Activated B cell treated with CpG ODN at 0.5 μM for 24 hours (primary cell): ENCODE data around the gene MSI2. TPM values are rescaled to one million over a fixed set of nuclear protein-coding genes. Genes with fewer than 3 reads are reported as not detected.

Experiments used
- ATAC-seq: fragments of 200-7000 bp; cut with Tn5 transposase; one replicate; pipeline ENCODE4 v1.10.0; 2021; ENCODE audit warnings: low read depth, mild to moderate bottlenecking, moderate library complexity
- CTCF ChIA-PET: fragments of 350-600 bp; sonication (Branson Sonifier 250); formaldehyde crosslinking; loops from one replicate; lab custom pipeline; 2021; ENCODE audit warnings: antibody characterized with exemption; lab: Charles Lee
- POLR2A ChIA-PET: fragments of 350-600 bp; sonication (Branson Sonifier 250); formaldehyde crosslinking; loops from one replicate; lab custom pipeline; 2021; ENCODE audit warnings: antibody characterized with exemption; lab: Charles Lee
- DNase-seq: peaks from one replicate; pipeline ENCODE4 v3.0.0; 2022
- H3K27ac Mint-ChIP-seq: one replicate; pipeline ENCODE4 v1.8.0; 2020; ENCODE audit warnings: mixed read lengths
- H3K27me3 Mint-ChIP-seq: one replicate; pipeline ENCODE4 v1.8.0; 2021; ENCODE audit warnings: mixed read lengths
- H3K36me3 Mint-ChIP-seq: one replicate; pipeline ENCODE4 v1.8.0; 2021; ENCODE audit warnings: low read depth, mixed read lengths
- H3K4me1 Mint-ChIP-seq: one replicate; pipeline ENCODE4 v1.8.0; 2021; ENCODE audit warnings: mixed read lengths
- H3K4me3 Mint-ChIP-seq: one replicate; pipeline ENCODE4 v1.8.0; 2020; ENCODE audit warnings: mild to moderate bottlenecking, mixed read lengths
- H3K9me3 Mint-ChIP-seq: one replicate; pipeline ENCODE4 v1.8.0; 2020; ENCODE audit warnings: mixed read lengths
- CTCF ChIP-seq: fragments of 200-600 bp; IDR thresholded peaks from one replicate; pipeline ENCODE4 v1.8.0; 2022; ENCODE audit warnings: antibody characterized with exemption, mild to moderate bottlenecking
- intact Hi-C: fragments of 100-400 bp; cut with micrococcal nuclease; formaldehyde crosslinking; loops from one replicate; pipeline ENCODE4 v1.15.1; 2024
- total RNA-seq: library from RNA; stranded (reverse); gene quantifications from 2 replicates; pipeline ENCODE4 v1.2.3, GENCODE V29; 2022

Gene MSI2
- total RNA-seq, 1 donor from 2014 or later, result 102 TPM

DNA sequence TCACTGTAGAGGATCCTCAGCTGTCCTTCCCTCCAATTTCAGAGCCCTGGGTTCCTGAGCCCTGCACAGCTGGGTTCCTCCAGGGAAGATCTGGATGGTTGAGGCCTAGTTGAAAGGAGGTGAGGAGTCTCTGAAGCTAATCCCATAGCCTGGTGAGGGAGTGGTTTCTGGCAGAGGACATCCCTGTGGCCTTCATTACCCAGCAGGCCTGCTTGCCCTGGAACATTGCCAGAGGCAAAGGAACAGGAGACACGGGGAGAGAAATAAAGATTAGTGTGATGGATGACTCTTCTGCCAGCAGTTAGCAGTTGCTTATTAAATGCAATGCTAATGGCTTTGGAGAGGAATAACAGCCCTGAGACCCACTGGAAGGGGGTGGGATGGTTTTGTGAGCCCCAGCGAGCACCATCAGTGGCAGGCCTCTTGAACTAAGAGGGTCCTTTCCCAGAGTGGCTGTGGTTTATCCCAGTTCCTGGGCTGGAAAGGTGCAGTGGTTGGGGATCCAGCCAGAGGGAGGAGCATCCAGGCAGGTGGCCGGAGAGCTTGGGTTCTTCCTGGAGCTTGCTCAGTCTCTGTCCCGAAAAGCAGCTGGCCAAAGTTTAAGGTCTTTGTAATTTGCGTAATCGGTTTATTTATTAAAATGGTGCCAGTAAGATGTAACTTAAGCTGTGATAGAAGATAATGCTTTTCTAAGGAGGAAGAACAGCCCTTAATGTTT lies 279.1 kb downstream of the MSI2 start:
- no peak overlapping the region for H3K27ac Mint-ChIP-seq
- no peaks in the 10 kb centered on the region for H3K27me3 Mint-ChIP-seq
- POLR2A ChIA-PET, result interaction anchor here (0.5 kb wide), 1 partner anchor 14 kb away, joined by 13 read pairs; no protein-coding TSS in a partner anchor
- peaks cover 41% of the 10 kb centered on the region for H3K4me1 Mint-ChIP-seq
- no peak overlapping the region for H3K4me3 Mint-ChIP-seq
- DNase-seq (no peak), ATAC-seq (no peak)
- no peak for TF ChIP-seq CTCF
- CTCF ChIA-PET, result no interaction called here
- intact Hi-C loops, result no loop called here
- H3K36me3 Mint-ChIP-seq, result peaks cover 24% of the 10 kb centered on the region
- H3K9me3 Mint-ChIP-seq, result no peaks in the 10 kb centered on the region

- POLR2A ChIA-PET, result interaction anchor here (0.5 kb wide), 1 partner anchor 13 kb away, joined by 13 read pairs; no protein-coding TSS in a partner anchor
- peaks cover 15% of the 10 kb centered on the region for H3K36me3 Mint-ChIP-seq
- no peak overlapping the region for H3K4me3 Mint-ChIP-seq
- intact Hi-C loops, result no loop called here
- H3K27me3 Mint-ChIP-seq, result no peaks in the 10 kb centered on the region
- TF ChIP-seq CTCF, result no peak
- no peak for ATAC-seq
- no peak overlapping the region for H3K27ac Mint-ChIP-seq
- H3K4me1 Mint-ChIP-seq, result peaks cover 40% of the 10 kb centered on the region
- H3K9me3 Mint-ChIP-seq, result no peaks in the 10 kb centered on the region
- DNase-seq, result no peak
- CTCF ChIA-PET, result no interaction called here
Observed at GRCh38 chr17:57536289-57536688, 280.0 kb downstream of the MSI2 start.

- POLR2A ChIA-PET, result no interaction called here
- peak overlapping the region; percentile 61 for H3K4me3 Mint-ChIP-seq
- DNase-seq (no peak), ATAC-seq (no peak)
- no peaks in the 10 kb centered on the region for H3K9me3 Mint-ChIP-seq
- H3K27ac Mint-ChIP-seq, result no peak overlapping the region
- peaks cover 34% of the 10 kb centered on the region for H3K4me1 Mint-ChIP-seq
- intact Hi-C loops, result no loop called here
- H3K36me3 Mint-ChIP-seq, result peaks cover 11% of the 10 kb centered on the region
- CTCF ChIA-PET, result interaction anchor here (1.0 kb wide), 1 partner anchor 294 kb away, joined by 3 read pairs; no protein-coding TSS in a partner anchor
- no peaks in the 10 kb centered on the region for H3K27me3 Mint-ChIP-seq
- no peak for TF ChIP-seq CTCF
Observed at GRCh38 chr17:57536789-57537523, 280.6 kb downstream of the MSI2 start.

DNA sequence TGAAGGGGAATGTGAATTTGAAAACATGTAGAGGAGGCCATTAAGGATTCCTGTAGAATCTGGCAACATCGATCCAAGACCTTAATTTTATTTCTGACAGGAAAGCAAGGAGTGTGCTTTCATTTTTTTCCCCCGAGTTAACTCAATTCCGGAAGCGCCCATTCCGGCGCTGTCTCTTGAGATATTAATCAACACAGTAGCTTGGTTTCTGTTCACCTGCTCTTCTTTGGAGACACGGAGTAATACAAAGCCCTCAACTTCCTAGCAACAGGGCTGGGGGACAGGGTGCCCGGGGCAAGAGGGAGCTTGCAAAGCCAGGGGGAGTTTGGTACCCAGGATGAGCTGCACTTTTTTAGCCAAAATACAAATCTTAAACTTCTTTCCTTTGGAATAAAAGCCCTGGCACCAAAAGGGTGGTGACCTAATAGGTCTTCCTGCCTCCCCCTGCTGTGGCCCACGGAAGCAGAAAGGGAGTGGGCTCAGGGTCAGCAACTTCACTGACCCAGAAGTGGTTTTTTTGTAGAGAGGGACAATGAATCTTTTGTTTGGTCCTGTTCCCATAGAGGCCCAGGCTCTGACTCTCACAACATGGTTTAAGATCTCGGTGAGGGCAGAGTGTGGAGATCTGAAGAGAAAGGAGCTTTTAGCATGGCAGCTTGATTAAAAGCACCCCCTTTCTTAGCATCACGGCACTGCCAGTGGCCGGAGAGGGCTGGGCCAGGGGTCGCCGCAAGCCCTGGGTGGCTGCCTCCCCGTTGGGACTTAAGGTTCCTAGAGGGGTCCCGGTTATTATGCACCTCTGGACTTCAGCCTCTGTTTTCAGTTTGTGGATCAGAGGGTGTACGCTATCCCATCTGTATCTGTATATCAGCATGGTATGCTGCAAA lies 281.4 kb downstream of the MSI2 start:
- H3K36me3 Mint-ChIP-seq, result peaks cover 5% of the 10 kb centered on the region
- no peaks in the 10 kb centered on the region for H3K27me3 Mint-ChIP-seq
- peaks cover 33% of the 10 kb centered on the region for H3K4me1 Mint-ChIP-seq
- CTCF ChIA-PET, result interaction anchor here (1.0 kb wide), 1 partner anchor 295 kb away, joined by 3 read pairs; no protein-coding TSS in a partner anchor
- no peak overlapping the region for H3K27ac Mint-ChIP-seq
- TF ChIP-seq CTCF, result no peak
- H3K9me3 Mint-ChIP-seq, result no peaks in the 10 kb centered on the region
- ATAC-seq, result peak; percentile 42
- DNase-seq, result no peak
- POLR2A ChIA-PET, result no interaction called here
- intact Hi-C loops, result no loop called here
- H3K4me3 Mint-ChIP-seq, result peak overlapping the region; percentile 61
